Spleen (tissue), 11 donors: Measurements from ENCODE around the gene IL9. TPM values are rescaled to one million over a fixed set of nuclear protein-coding genes. Genes with fewer than 3 reads are reported as not detected.

ENCODE experiments used
- DNase-seq: peaks from one replicate; pipeline ENCODE4 v3.0.0-alpha.2; 2020
- H3K27ac ChIP-seq, 8 donors: fragments of 200-600 bp; sonication (generic) in 7 of 8; 1 replicate in 4 of 8; 2 replicates in 4 of 8; pipeline versions ENCODE4 v1.5.0 to v1.8.0; 2016 to 2021; ENCODE audit warnings: inconsistent platforms in 4 of 8, mild to moderate bottlenecking in 4 of 8, moderate library complexity in 1 of 8
- H3K27me3 ChIP-seq, 7 donors: fragments of 200-600 bp; sonication (generic) in 6 of 7; replicated peaks in 1 of 7; 1 replicate in 4 of 7; 2 replicates in 3 of 7; pipeline versions ENCODE4 v1.5.0 to v1.8.0; 2016 to 2021; ENCODE audit warnings: inconsistent platforms in 3 of 7, mild to moderate bottlenecking in 1 of 7
- H3K36me3 ChIP-seq, 6 donors: fragments of 200-600 bp; sonication (generic) in 5 of 6; 1 replicate in 4 of 6; 2 replicates in 2 of 6; pipeline versions ENCODE4 v1.5.0 to v1.8.0; 2016 to 2021; ENCODE audit warnings: inconsistent platforms in 2 of 6
- H3K4me1 ChIP-seq, 6 donors: fragments of 200-600 bp; sonication (generic) in 5 of 6; 1 replicate in 3 of 6; 2 replicates in 3 of 6; pipeline versions ENCODE4 v1.5.0 to v1.8.0; 2016 to 2021; ENCODE audit warnings: inconsistent platforms in 3 of 6
- H3K4me3 ChIP-seq, 8 donors: fragments of 200-600 bp; sonication (generic) in 7 of 8; 1 replicate in 4 of 8; 2 replicates in 4 of 8; pipeline versions ENCODE4 v1.5.0 to v1.8.0; 2016 to 2021; ENCODE audit warnings: inconsistent platforms in 4 of 8, mild to moderate bottlenecking in 4 of 8, moderate library complexity in 2 of 8
- H3K9me3 ChIP-seq, 8 donors: fragments of 200-600 bp; sonication (generic) in 7 of 8; 1 replicate in 4 of 8; 2 replicates in 4 of 8; pipeline versions ENCODE4 v1.5.0 to v1.8.0; 2016 to 2021; ENCODE audit warnings: inconsistent platforms in 4 of 8
- CTCF ChIP-seq, 11 experiments: fragments of 200-600 bp in 7 of 11; fragments of 450-650 bp in 4 of 11; sonication (generic) in 4 of 11; IDR thresholded peaks in 8 of 11; conservative IDR thresholded peaks in 3 of 11; 1 replicate in 7 of 11; 2 replicates in 4 of 11; pipeline versions ENCODE4 v1.4.0 to v1.8.0; 2016 to 2021; ENCODE audit warnings: antibody characterized with exemption in 11 of 11, inconsistent platforms in 4 of 11, mild to moderate bottlenecking in 1 of 11
- POLR2A ChIP-seq, 3 donors: fragments of 450-650 bp; IDR thresholded peaks; one replicate each; pipeline ENCODE4 v1.5.1; 2017; ENCODE audit warnings: antibody characterized with exemption in 3 of 3, mild to moderate bottlenecking in 1 of 3
- POLR2AphosphoS5 ChIP-seq, 3 donors: sonication (generic); formaldehyde crosslinking; IDR thresholded peaks; one replicate each; pipeline ENCODE4 v1.5.1; 2017; ENCODE audit warnings: antibody characterized with exemption in 3 of 3
- WGBS, 5 donors: extraction: QIAGEN DNeasy Blood & Tissue Kit in 3 of 5; methylation state at CpG; one replicate each; pipeline versions ENCODE4 v1.1.5 to v1.1.7; 2013 to 2018; 5-methylcytosine and 5-hydroxymethylcytosine counted together
- intact Hi-C: fragments of 100-400 bp; cut with DNase I; formaldehyde crosslinking; loops from one replicate; pipeline ENCODE4 v1.15.0; 2023; ENCODE audit warnings: low total_unique reads
- polyA plus RNA-seq, 3 donors: library from polyadenylated mRNA; stranded (reverse); fragments of 200-250 nt; gene quantifications; one replicate each; pipeline ENCODE4 v1.2.1, GENCODE V29; 2013
- total RNA-seq, 7 donors: library from RNA; depleted of rRNA in 3 of 7; stranded (reverse); fragments of >200 nt in 3 of 7; fragmentation: NEBNext Ultra II Directional in 4 of 7; extraction: Animal tissue kit (Norgen Biotek cat#: 25700) in 4 of 7; gene quantifications; one replicate each; pipeline versions ENCODE4 v1.1.0 to v1.2.1, GENCODE V29; 2016 to 2021
- donor health status: healthy with polysubstance abuse.
- donor health status: DM: no; HTN: no; CAD: no; lungs with moderate emphysema.
- donor health status: DM: no; HTN: no; CAD: no.
- donor health status: Bipolar disorder and iron deficiency.
- donor health status: healthy.
- donor health status: DM: no; HTN: no; CAD: no.
- donor health status: DM: yes; HTN: yes; CAD: no.

Gene IL9
- total and polyA plus RNA-seq, 10 donors = not detected

- TF ChIP-seq POLR2AphosphoS5 (IDR thresholded peaks at IDR 0.05) = no peak
- no peak for TF ChIP-seq CTCF (IDR thresholded peaks at IDR 0.05 in 8 of 11, conservative IDR thresholded peaks at IDR 0.05 in 3 of 11)
- no peak for TF ChIP-seq POLR2A (IDR thresholded peaks at IDR 0.05)
- no peak overlapping the region for H3K4me3 ChIP-seq
- no peak overlapping the region for H3K27ac ChIP-seq
- H3K36me3 ChIP-seq = no peaks in the 10 kb centered on the region
- intact Hi-C loops = no loop called here
- H3K27me3 ChIP-seq = peaks cover 0 to 28% (median 0%) of the 10 kb centered on the region in 7 donors
- peaks cover 0 to 6% (median 5%) of the 10 kb centered on the region in 6 donors for H3K4me1 ChIP-seq
- DNase-seq = no peak
- H3K9me3 ChIP-seq = no peaks in the 10 kb centered on the region
Measured at GRCh38 chr5:135891791-135892190, 3.9 kb downstream of the IL9 start.

GRCh38 chr5:135891268-135891667 is 4.4 kb downstream of the IL9 start:
- peaks cover 0 to 24% (median 0%) of the 10 kb centered on the region in 7 donors for H3K27me3 ChIP-seq
- TF ChIP-seq POLR2AphosphoS5 (IDR thresholded peaks at IDR 0.05) (no peak), POLR2A (IDR thresholded peaks at IDR 0.05) (no peak), CTCF (IDR thresholded peaks at IDR 0.05 in 8 of 11, conservative IDR thresholded peaks at IDR 0.05 in 3 of 11) (no peak)
- H3K4me1 ChIP-seq = peaks cover 0 to 6% (median 5%) of the 10 kb centered on the region in 6 donors
- no peak overlapping the region for H3K27ac ChIP-seq
- no peak for DNase-seq
- no peaks in the 10 kb centered on the region for H3K9me3 ChIP-seq
- no peaks in the 10 kb centered on the region for H3K36me3 ChIP-seq
- no peak overlapping the region for H3K4me3 ChIP-seq
- intact Hi-C loops = no loop called here
- WGBS, 5 donors = 65 to 89% (median 73%) methylated on average over 2 of the region's 2 CpGs

GRCh38 chr5:135890867-135891266 is 4.8 kb downstream of the IL9 start:
- Histone ChIP-seq H3K9me3 (no peaks in the 10 kb centered on the region), H3K36me3 (no peaks in the 10 kb centered on the region), H3K27ac (no peak overlapping the region), H3K27me3 (peaks cover 0 to 24% (median 0%) of the 10 kb centered on the region in 7 donors), H3K4me3 (no peak overlapping the region), H3K4me1 (peaks cover 0 to 6% (median 5%) of the 10 kb centered on the region in 6 donors)
- WGBS, 5 donors = 48 to 62% (median 51%) methylated on average over 5 of the region's 5 CpGs
- TF ChIP-seq POLR2AphosphoS5 (IDR thresholded peaks at IDR 0.05) (no peak), POLR2A (IDR thresholded peaks at IDR 0.05) (no peak)
- no peak for DNase-seq
- intact Hi-C loops = no loop called here

GRCh38 chr5:135890296-135890695 is 5.3 kb downstream of the IL9 start:
- Histone ChIP-seq H3K27me3 (peaks cover 0 to 22% (median 0%) of the 10 kb centered on the region in 7 donors), H3K27ac (no peak overlapping the region), H3K4me3 (no peak overlapping the region), H3K4me1 (peaks cover 0 to 6% (median 5%) of the 10 kb centered on the region in 6 donors), H3K9me3 (no peaks in the 10 kb centered on the region), H3K36me3 (no peaks in the 10 kb centered on the region)
- no peak for TF ChIP-seq POLR2A (IDR thresholded peaks at IDR 0.05)
- no peak for TF ChIP-seq POLR2AphosphoS5 (IDR thresholded peaks at IDR 0.05)
- no peak for TF ChIP-seq CTCF (IDR thresholded peaks at IDR 0.05 in 8 of 11, conservative IDR thresholded peaks at IDR 0.05 in 3 of 11)
- no peak for DNase-seq
- WGBS, 5 donors = 39 to 77% (median 57%) methylated on average over 2 of the region's 2 CpGs
- intact Hi-C loops = no loop called here
